ENCODE results near the gene TOP1.

TOP1 gene

GRCh38 chr20:41158082-41158625 is 129.5 kb downstream of the TOP1 start:
- no peak for TF ChIP-seq CTCF (IDR thresholded peaks at IDR 0.05; ENCODE audit: borderline replicate concordance, insufficient read depth, low read depth, low read length)
- H3K4me3 ChIP-seq (ENCODE audit: low read depth, low read length), result no peak overlapping the region

GRCh38 chr20:41159547-41159946 is 130.9 kb downstream of the TOP1 start:
- TF ChIP-seq CTCF (IDR thresholded peaks at IDR 0.05; ENCODE audit: borderline replicate concordance, insufficient read depth, low read depth, low read length), result no peak
- H3K4me3 ChIP-seq (ENCODE audit: low read depth, low read length), result no peak overlapping the region

- no peak overlapping the region for H3K4me3 ChIP-seq (ENCODE audit: low read depth, low read length)
- TF ChIP-seq CTCF (IDR thresholded peaks at IDR 0.05; ENCODE audit: borderline replicate concordance, insufficient read depth, low read depth, low read length), result no peak
Observed at GRCh38 chr20:41160686-41161085, 132.1 kb downstream of the TOP1 start.

- no peak overlapping the region for H3K4me3 ChIP-seq (ENCODE audit: low read depth, low read length)
- no peak for TF ChIP-seq CTCF (IDR thresholded peaks at IDR 0.05; ENCODE audit: borderline replicate concordance, insufficient read depth, low read depth, low read length)
Observed at GRCh38 chr20:41161886-41162285, 133.3 kb downstream of the TOP1 start.

GRCh38 chr20:41162396-41162795 is 133.8 kb downstream of the TOP1 start:
- H3K4me3 ChIP-seq (ENCODE audit: low read depth, low read length), result no peak overlapping the region
- no peak for TF ChIP-seq CTCF (IDR thresholded peaks at IDR 0.05; ENCODE audit: borderline replicate concordance, insufficient read depth, low read depth, low read length)

GRCh38 chr20:41163821-41164220 is 135.2 kb downstream of the TOP1 start:
- TF ChIP-seq CTCF (IDR thresholded peaks at IDR 0.05; ENCODE audit: borderline replicate concordance, insufficient read depth, low read depth, low read length), result no peak
- H3K4me3 ChIP-seq (ENCODE audit: low read depth, low read length), result no peak overlapping the region

- no peak overlapping the region for H3K4me3 ChIP-seq (ENCODE audit: low read depth, low read length)
- no peak for TF ChIP-seq CTCF (IDR thresholded peaks at IDR 0.05; ENCODE audit: borderline replicate concordance, insufficient read depth, low read depth, low read length)
Observed at GRCh38 chr20:41165001-41165882, 136.6 kb downstream of the TOP1 start.

Data from GM12875 (cell line).